GM12873 (cell line): Measurements from ENCODE around the gene ENDOV.

ENCODE experiments used
- TF ChIP-seq, protein P1 (sequence below): IDR thresholded peaks from 2 replicates; pipeline ENCODE4 v1.5.1; 2012; ENCODE audit warnings: low read depth, mild to moderate bottlenecking, moderate library complexity, low read length, control low read depth; ENCODE audit not compliant: insufficient read depth; ENCODE audit errors: missing control alignments

The ENDOV gene

GRCh38 chr17:80421381-80422090 is 6.6 kb downstream of the ENDOV start:
- TF ChIP-seq, protein P1, sequence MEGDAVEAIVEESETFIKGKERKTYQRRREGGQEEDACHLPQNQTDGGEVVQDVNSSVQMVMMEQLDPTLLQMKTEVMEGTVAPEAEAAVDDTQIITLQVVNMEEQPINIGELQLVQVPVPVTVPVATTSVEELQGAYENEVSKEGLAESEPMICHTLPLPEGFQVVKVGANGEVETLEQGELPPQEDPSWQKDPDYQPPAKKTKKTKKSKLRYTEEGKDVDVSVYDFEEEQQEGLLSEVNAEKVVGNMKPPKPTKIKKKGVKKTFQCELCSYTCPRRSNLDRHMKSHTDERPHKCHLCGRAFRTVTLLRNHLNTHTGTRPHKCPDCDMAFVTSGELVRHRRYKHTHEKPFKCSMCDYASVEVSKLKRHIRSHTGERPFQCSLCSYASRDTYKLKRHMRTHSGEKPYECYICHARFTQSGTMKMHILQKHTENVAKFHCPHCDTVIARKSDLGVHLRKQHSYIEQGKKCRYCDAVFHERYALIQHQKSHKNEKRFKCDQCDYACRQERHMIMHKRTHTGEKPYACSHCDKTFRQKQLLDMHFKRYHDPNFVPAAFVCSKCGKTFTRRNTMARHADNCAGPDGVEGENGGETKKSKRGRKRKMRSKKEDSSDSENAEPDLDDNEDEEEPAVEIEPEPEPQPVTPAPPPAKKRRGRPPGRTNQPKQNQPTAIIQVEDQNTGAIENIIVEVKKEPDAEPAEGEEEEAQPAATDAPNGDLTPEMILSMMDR = no peak

- TF ChIP-seq, protein P1 = no peak
Measured at GRCh38 chr17:80422276-80422675, 7.3 kb downstream of the ENDOV start.

- TF ChIP-seq, protein P1 = no peak
Measured at GRCh38 chr17:80422981-80423380, 8.0 kb downstream of the ENDOV start.

GRCh38 chr17:80423536-80424225 is 8.7 kb downstream of the ENDOV start:
- TF ChIP-seq, protein P1 = no peak

GRCh38 chr17:80424261-80424660 is 9.3 kb downstream of the ENDOV start:
- TF ChIP-seq, protein P1 = no peak

DNA sequence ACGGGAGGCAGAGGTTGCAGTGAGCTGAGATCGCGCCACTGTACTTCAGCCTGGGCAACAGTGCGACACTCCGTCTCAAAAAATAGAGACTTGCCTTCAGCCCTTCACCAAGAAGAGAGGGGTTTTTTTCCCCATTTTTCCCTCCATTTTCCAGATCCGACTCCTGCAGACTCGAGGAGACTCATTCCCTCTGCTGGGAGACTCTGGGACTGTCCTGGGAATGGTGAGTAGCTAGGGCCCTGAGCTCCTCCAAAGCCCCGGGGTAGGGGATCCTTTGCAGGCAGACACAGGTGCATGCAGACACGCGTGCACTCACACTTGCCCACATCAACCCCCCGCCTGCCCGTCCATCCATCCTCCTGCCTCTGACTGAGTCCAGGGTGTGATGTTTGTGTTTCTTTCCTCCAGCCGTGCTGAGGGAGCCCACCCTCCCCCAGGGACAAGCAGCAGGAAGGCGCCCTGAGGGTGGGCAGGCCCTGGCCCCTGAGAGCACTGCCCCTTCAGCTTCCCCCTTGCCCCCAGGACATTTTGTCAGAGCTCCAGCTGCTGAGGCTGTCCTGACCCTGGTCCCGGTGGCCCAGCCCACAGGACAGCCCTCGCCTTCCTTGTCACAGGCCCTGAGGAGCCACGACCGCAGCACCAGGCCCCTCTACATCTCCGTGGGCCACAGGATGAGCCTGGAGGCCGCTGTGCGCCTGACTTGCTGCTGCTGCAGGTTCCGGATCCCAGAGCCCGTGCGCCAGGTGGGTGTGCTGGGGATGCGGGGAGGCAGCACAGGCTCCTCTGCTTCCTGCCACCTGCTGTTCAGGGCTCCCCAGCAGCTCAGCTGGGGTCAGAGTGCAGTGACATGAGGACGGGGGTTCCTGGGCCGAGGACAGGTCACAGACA is 10.2 kb downstream of the ENDOV start:
- TF ChIP-seq, protein P1 = no peak

GRCh38 chr17:80425835-80426426 is 11.0 kb downstream of the ENDOV start:
- TF ChIP-seq, protein P1 = no peak
